ENCODE measurements around the gene FCHSD2. TPM values are rescaled to one million over a fixed set of nuclear protein-coding genes. Genes with fewer than 3 reads are reported as not detected.

FCHSD2 gene
- total RNA-seq, 1 experiment from 2014 or later = 7.1 TPM

DNA sequence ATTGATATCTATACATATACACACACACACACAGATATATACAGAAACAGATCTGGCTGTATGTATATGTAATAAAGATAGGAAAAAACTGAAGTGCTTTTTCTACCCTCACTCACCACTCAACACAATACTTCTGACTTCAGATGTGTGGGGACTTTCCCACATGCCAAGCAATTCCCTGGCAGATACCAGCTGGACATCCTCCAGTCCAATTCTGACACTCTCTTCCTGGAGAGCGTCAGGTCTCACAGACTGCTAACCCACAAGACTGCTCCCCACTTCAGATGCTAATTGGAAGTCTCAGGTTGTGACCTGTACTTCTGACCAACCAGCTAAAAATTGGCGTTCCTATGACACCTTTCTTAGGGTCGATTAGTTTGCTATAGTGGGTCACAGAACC is 187.3 kb downstream of the FCHSD2 start:
- ChIA-PET POLR2A (ENCODE audit: unreplicated experiment) (no interaction called here), CTCF (no interaction called here)
- H3K4me1 ChIP-seq (ENCODE audit: insufficient read depth, low read length) = no peaks in the 10 kb centered on the region
- no peak overlapping the region for H3K27ac ChIP-seq (ENCODE audit: low read length)
- no peaks in the 10 kb centered on the region for H3F3A ChIP-seq (ENCODE audit: low read length, unreplicated experiment)
- H3K79me2 ChIP-seq (ENCODE audit: low read length) = no peaks in the 10 kb centered on the region
- H3K4me3 ChIP-seq (ENCODE audit: low read length) = no peak overlapping the region
- H3K9ac ChIP-seq (ENCODE audit: low read length) = no peak overlapping the region
- no peaks in the 10 kb centered on the region for H3K9me2 ChIP-seq (replicated peaks; ENCODE audit: low read length)
- TF ChIP-seq EZH2 (IDR thresholded peaks at IDR 0.05; ENCODE audit: low read length, unreplicated experiment) = no peak
- no peak for TF ChIP-seq EZH2phosphoT487 (IDR thresholded peaks at IDR 0.05; ENCODE audit: borderline replicate concordance, low read length)
- no peak for TF ChIP-seq CTCF (conservative IDR thresholded peaks at IDR 0.05; ENCODE audit: low read depth, low read length)
- intact Hi-C loops (cut with micrococcal nuclease) = no loop called here
- H3K4me2 ChIP-seq (ENCODE audit: low read length) = no peak overlapping the region
- DNase-seq = no peak
- H3K36me3 ChIP-seq (ENCODE audit: low read depth, low read length) = no peaks in the 10 kb centered on the region
- no peaks in the 10 kb centered on the region for H4K20me1 ChIP-seq (ENCODE audit: low read length)
- no peaks in the 10 kb centered on the region for H3K9me3 ChIP-seq (ENCODE audit: low read length)
- ATAC-seq = no peak
- BruUV-seq (replicated peaks) = no TSS peak
- no peak overlapping the region for H2AFZ ChIP-seq (ENCODE audit: low read length)
- no peaks in the 10 kb centered on the region for H3K27me3 ChIP-seq (ENCODE audit: low read length)

DNA sequence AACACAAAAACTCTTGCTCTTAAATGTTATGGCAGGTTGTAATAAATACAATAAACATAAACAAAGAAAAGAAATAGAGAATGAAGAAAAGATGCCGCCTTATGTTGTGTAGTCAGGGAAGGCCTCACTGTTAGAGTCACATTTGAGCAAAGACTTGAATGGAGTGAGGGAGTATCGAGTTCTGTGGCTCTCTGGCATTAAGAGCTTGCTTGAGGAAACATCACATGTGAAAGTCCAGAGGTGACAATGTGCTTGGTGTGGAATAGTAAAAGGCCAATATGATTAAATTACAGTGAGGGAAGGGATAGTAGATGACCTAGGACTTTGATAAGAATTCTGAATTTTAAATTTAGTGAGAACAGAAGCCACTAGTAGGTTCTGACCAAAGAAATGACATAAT is 188.5 kb downstream of the FCHSD2 start:
- ChIA-PET CTCF (no interaction called here), POLR2A (ENCODE audit: unreplicated experiment) (no interaction called here)

DNA sequence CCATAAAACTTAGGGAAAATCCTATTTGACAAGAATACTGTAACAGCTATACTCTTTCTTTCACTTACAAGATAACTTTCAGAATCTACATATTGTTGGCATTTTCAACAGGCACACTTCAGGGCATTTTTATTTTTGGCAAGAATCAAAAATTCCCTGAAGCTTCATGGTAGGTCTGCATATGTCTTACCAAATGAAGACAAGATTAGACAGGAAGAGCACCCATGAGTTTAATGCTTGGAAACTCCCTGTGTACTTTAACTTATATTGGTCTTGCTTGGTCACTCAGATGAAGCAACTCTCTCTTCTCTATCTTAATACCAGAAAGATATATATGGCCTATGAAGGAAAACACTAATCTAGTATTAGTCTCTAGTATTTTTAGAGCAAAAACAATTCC is 190.2 kb downstream of the FCHSD2 start:
- no peaks in the 10 kb centered on the region for H3K9me3 ChIP-seq (ENCODE audit: low read length)
- intact Hi-C loops (cut with micrococcal nuclease) = no loop called here
- ATAC-seq (no peak), DNase-seq (no peak)
- no peak overlapping the region for H3K4me2 ChIP-seq (ENCODE audit: low read length)
- H3K36me3 ChIP-seq (ENCODE audit: low read depth, low read length) = no peaks in the 10 kb centered on the region
- no peaks in the 10 kb centered on the region for H3K79me2 ChIP-seq (ENCODE audit: low read length)
- BruUV-seq (replicated peaks) = no TSS peak
- no peak overlapping the region for H3K4me3 ChIP-seq (ENCODE audit: low read length)
- no peaks in the 10 kb centered on the region for H3F3A ChIP-seq (ENCODE audit: low read length, unreplicated experiment)
- no peak overlapping the region for H3K27ac ChIP-seq (ENCODE audit: low read length)
- H4K20me1 ChIP-seq (ENCODE audit: low read length) = no peaks in the 10 kb centered on the region
- no peak overlapping the region for H2AFZ ChIP-seq (ENCODE audit: low read length)
- no peaks in the 10 kb centered on the region for H3K27me3 ChIP-seq (ENCODE audit: low read length)
- no peaks in the 10 kb centered on the region for H3K4me1 ChIP-seq (ENCODE audit: insufficient read depth, low read length)
- POLR2A ChIA-PET (ENCODE audit: unreplicated experiment) = no interaction called here
- H3K9ac ChIP-seq (ENCODE audit: low read length) = no peak overlapping the region
- no peaks in the 10 kb centered on the region for H3K9me2 ChIP-seq (replicated peaks; ENCODE audit: low read length)
- TF ChIP-seq CTCF (conservative IDR thresholded peaks at IDR 0.05; ENCODE audit: low read depth, low read length) (no peak), EZH2 (IDR thresholded peaks at IDR 0.05; ENCODE audit: low read length, unreplicated experiment) (no peak), EZH2phosphoT487 (IDR thresholded peaks at IDR 0.05; ENCODE audit: borderline replicate concordance, low read length) (no peak)
- CTCF ChIA-PET = no interaction called here

More for the DNA sequence above, 188.5 kb downstream of the FCHSD2 start:
- intact Hi-C loops (cut with micrococcal nuclease) = no loop called here
- DNase-seq (no peak), ATAC-seq (no peak)
- no peak overlapping the region for H3K27ac ChIP-seq (ENCODE audit: low read length)
- no peak overlapping the region for H2AFZ ChIP-seq (ENCODE audit: low read length)
- H3K4me3 ChIP-seq (ENCODE audit: low read length) = no peak overlapping the region
- H3K4me1 ChIP-seq (ENCODE audit: insufficient read depth, low read length) = no peaks in the 10 kb centered on the region
- H3K4me2 ChIP-seq (ENCODE audit: low read length) = no peak overlapping the region
- TF ChIP-seq CTCF (conservative IDR thresholded peaks at IDR 0.05; ENCODE audit: low read depth, low read length) (no peak), EZH2 (IDR thresholded peaks at IDR 0.05; ENCODE audit: low read length, unreplicated experiment) (no peak), EZH2phosphoT487 (IDR thresholded peaks at IDR 0.05; ENCODE audit: borderline replicate concordance, low read length) (no peak)
- no peaks in the 10 kb centered on the region for H4K20me1 ChIP-seq (ENCODE audit: low read length)
- H3K36me3 ChIP-seq (ENCODE audit: low read depth, low read length) = no peaks in the 10 kb centered on the region
- no peaks in the 10 kb centered on the region for H3F3A ChIP-seq (ENCODE audit: low read length, unreplicated experiment)
- H3K79me2 ChIP-seq (ENCODE audit: low read length) = no peaks in the 10 kb centered on the region
- no peaks in the 10 kb centered on the region for H3K9me3 ChIP-seq (ENCODE audit: low read length)
- no peak overlapping the region for H3K9ac ChIP-seq (ENCODE audit: low read length)
- BruUV-seq (replicated peaks) = no TSS peak
- H3K9me2 ChIP-seq (replicated peaks; ENCODE audit: low read length) = no peaks in the 10 kb centered on the region
- no peaks in the 10 kb centered on the region for H3K27me3 ChIP-seq (ENCODE audit: low read length)
